Stimulated activated CD4-positive, alpha-beta T cell treated with anti-CD3 and anti-CD28 coated beads, Interleukin-4, amount 100 ng/mL, for 1 hour (primary cell): ENCODE results near the gene OR6C76.

Experiments used
- DNase-seq: peaks from one replicate; pipeline ENCODE4 v3.0.0-alpha.2; 2020

The OR6C76 gene

DNA sequence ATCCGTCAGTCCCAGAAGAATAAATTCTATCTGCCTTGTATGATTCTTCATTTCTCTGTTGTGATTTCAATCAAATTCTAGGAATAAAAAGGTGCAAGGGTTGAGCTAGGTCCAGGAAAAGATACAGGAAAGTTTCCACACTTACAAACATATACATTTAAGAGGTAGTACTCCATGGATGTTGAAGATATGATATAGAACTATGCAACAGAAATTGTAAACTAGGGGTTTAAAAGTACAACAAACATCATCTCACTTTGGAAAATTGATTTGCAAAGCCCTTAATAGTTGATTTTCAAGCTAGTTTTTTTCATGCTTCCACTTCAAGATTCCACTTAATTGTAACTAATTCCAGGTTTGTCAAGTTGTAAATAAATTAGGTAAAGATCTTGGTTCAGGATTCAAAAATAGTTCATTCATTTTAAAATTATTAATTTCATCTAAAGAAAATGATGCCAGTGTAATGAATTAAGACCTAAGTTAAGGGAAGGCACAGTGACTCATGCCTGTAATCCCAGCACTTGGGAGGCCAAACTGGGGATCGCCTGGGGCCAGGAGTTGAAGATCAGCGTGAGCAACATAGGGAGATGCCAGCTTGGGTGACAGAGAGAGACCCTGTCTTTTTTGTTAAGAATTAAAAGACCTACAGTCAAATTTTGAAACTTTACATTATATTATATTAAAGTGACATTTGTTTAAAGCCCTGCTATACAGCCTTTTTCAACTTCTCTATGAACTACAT is 44.2 kb downstream of the OR6C76 start, which contains the start of gene OR6C70:
Gene OR6C70, minus strand, starts transcription at position 51 of the 742 bp plus-strand sequence. Its CDS starts 0 bp downstream, at position 51.
- DNase-seq = no peak

DNA sequence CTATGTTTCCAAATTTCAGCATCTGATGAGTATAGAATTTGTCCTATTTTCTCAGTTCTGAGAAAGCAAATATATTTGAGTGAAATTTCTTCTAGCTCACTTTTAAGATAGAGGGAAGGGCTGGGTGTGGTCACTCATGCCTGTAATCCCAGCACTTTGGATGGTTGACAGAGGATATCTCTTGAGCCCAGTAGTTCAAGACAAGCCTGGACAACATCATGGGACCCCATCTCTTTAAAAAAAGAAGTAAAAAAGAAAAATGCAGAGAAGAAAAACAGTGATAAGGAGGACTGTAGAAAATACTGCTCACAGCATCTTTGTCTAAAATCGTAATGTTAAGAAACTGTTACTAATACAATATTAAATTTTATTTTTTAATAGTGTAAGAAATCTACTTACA is 46.2 kb downstream of the OR6C76 start:
- no peak for DNase-seq
